ENCODE data around the gene BTD. TPM values are rescaled to one million over a fixed set of nuclear protein-coding genes. Genes with fewer than 3 reads are reported as not detected.

The BTD gene, protein sequence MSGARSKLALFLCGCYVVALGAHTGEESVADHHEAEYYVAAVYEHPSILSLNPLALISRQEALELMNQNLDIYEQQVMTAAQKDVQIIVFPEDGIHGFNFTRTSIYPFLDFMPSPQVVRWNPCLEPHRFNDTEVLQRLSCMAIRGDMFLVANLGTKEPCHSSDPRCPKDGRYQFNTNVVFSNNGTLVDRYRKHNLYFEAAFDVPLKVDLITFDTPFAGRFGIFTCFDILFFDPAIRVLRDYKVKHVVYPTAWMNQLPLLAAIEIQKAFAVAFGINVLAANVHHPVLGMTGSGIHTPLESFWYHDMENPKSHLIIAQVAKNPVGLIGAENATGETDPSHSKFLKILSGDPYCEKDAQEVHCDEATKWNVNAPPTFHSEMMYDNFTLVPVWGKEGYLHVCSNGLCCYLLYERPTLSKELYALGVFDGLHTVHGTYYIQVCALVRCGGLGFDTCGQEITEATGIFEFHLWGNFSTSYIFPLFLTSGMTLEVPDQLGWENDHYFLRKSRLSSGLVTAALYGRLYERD
- 10 to 100 TPM; 19.8 to 40.3 (median 30.2) TPM for total RNA-seq
- polyA plus RNA-seq = 10 to 100 TPM; 24.5 to 44.1 TPM
- long read RNA-seq, donor 1, full-length matches to known transcripts = 106 of 116 reads
- long read RNA-seq, donor 1, partial matches to known transcripts = 4 of 116 reads
- long read RNA-seq, donor 1, other reads (novel, unspliced or antisense) = 6 of 116 reads
- long read RNA-seq, donor 2, full-length matches to known transcripts = 3 of 54 reads
- long read RNA-seq, donor 2, partial matches to known transcripts = 7 of 54 reads
- long read RNA-seq, donor 2, other reads (novel, unspliced or antisense) = 44 of 54 reads
- long read RNA-seq, donor 3, full-length matches to known transcripts = 20 of 25 reads
- long read RNA-seq, donor 3, partial matches to known transcripts = 2 of 25 reads
- long read RNA-seq, donor 3, other reads (novel, unspliced or antisense) = 3 of 25 reads

DNA sequence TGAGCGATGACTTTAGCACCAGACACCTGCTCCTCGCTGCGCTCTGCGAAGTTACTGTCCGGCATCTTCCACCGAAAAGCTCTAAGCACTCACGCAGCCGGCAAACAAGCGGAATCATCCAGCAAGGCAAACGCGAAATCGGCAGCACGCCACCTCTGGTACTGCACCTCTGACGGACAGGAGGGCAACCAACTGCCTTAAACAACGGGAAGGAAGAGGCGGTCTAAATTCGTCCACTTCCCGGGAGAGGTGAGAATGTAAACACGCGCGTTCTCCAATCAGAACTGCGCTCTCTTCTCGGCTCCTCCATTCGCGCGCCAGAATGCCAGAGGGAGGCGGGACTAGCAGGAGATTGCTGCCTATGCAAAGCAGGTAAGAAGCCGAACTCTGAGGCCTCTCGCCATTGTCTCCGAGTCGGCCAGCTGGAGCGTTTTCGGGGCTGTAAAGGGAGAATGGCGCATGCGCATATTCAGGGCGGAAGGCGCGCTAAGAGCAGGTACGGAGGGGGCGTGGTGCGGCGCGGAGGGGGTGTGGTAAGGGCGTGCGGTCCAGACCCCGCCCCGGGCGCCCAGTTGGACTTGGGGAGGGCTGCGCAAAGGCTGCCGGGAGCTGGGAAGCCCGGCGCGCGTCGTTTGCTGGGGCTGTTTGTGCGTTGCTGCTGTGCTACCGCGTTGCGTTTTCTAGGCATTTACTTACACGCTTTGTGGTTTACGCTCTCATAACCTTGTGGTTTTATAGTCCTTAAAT, at the start of gene BTD, which contains the start of gene HACL1:
TSS of gene BTD (plus strand) at position 347 of the 747 bp plus-strand sequence. CDS start 33,695 bp downstream, outside the sequence.
TSS of gene HACL1 (minus strand) at position 171 of the 747 bp plus-strand sequence. CDS start at position 65, 106 bp downstream.
- no peaks in the 10 kb centered on the region for H3K27me3 ChIP-seq
- 0 to 1% (median 0%) methylated on average over 58 to 61 of the region's 61 CpGs for WGBS, 3 donors

DNA sequence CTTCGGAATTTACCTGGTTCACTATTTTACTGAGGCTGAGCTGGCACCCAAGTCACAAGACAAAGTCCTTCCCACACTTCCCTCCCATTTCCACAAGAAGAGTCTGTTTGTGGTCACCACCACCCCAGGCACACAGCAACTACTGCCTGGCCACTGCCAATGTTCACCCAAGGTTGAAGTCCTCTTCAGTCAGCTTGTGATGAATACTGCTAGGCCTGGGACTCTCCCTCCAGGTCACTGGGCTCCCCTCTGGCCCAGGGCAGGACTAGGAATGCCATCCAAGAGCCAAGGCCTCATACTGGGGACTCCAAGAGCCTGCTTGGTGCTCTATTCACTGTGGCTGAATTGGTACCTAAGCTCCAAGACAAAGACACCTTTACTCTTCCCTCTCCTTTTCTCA, 49.6 kb upstream of the BTD start:
- WGBS, 3 donors = 86 to 100% (median 95%) methylated on average over 1 of the region's 1 CpG
- no peak overlapping the region for H3K27ac ChIP-seq
- H3K27me3 ChIP-seq = no peaks in the 10 kb centered on the region
- H3K4me3 ChIP-seq = no peak overlapping the region
- no peak for DNase-seq
- intact Hi-C loops (cut with DNase I) = loop anchor here in 1 of 4 donors (10.0 kb wide), 1 partner anchor 127 kb away; the partner anchor contains the start of genes EAF1 and METTL6
- no peaks in the 10 kb centered on the region for H3K36me3 ChIP-seq
- no peaks in the 10 kb centered on the region for H3K4me1 ChIP-seq (ENCODE audit: insufficient read depth)
- no peaks in the 10 kb centered on the region for H3K9me3 ChIP-seq
- no peak for TF ChIP-seq EP300 (IDR thresholded peaks at IDR 0.05)
- TF ChIP-seq, protein P1, sequence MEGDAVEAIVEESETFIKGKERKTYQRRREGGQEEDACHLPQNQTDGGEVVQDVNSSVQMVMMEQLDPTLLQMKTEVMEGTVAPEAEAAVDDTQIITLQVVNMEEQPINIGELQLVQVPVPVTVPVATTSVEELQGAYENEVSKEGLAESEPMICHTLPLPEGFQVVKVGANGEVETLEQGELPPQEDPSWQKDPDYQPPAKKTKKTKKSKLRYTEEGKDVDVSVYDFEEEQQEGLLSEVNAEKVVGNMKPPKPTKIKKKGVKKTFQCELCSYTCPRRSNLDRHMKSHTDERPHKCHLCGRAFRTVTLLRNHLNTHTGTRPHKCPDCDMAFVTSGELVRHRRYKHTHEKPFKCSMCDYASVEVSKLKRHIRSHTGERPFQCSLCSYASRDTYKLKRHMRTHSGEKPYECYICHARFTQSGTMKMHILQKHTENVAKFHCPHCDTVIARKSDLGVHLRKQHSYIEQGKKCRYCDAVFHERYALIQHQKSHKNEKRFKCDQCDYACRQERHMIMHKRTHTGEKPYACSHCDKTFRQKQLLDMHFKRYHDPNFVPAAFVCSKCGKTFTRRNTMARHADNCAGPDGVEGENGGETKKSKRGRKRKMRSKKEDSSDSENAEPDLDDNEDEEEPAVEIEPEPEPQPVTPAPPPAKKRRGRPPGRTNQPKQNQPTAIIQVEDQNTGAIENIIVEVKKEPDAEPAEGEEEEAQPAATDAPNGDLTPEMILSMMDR (IDR thresholded peaks at IDR 0.05) = no peak
- TF ChIP-seq POLR2A (IDR thresholded peaks at IDR 0.05) = no peak

More for the DNA sequence above, at the start of gene BTD, which contains the start of gene HACL1:
- Histone ChIP-seq H3K4me3 (peak within 1 kb of the TSS; percentile 92), H3K27ac (peak within 1 kb of the TSS; percentile 13 to 79), H3K36me3 (no peaks in the 10 kb centered on the region), H3K4me1 (ENCODE audit: insufficient read depth) (peaks cover 13% of the 10 kb centered on the region), H3K9me3 (no peaks in the 10 kb centered on the region)
- TF ChIP-seq, protein P1 (IDR thresholded peaks at IDR 0.05) = peak in 1 of 3 donors; percentile 31
- TF ChIP-seq EP300 (IDR thresholded peaks at IDR 0.05) (no peak), POLR2A (IDR thresholded peaks at IDR 0.05) (peak; percentile 83)
- intact Hi-C loops (cut with DNase I) = no loop called here
- DNase-seq = peak; percentile 97 to 98 (median 98)

DNA sequence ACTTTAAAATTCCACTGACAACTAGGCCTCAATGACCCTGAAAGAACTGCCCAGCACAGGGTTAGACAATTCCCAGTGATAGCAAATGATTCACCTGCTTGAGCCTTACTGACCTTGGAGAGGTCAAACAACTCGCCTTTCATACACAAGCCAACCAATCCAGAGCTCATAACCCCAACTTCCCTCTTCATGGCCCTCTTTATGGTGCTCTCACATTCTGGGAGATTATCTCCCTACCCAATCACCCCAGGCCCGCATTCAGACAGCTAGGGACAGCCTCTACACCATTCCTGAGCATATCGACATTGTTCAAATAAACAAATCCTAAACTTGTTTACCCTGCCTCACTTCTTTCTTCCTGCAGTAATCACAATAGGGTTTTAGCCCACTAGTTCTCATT, 47.8 kb upstream of the BTD start:
- no peaks in the 10 kb centered on the region for H3K4me1 ChIP-seq (ENCODE audit: insufficient read depth)
- H3K27me3 ChIP-seq = no peaks in the 10 kb centered on the region
- WGBS, 3 donors = 81 to 85% (median 84%) methylated on average over 3 of the region's 3 CpGs
- TF ChIP-seq EP300 (IDR thresholded peaks at IDR 0.05) = no peak
- TF ChIP-seq POLR2A (IDR thresholded peaks at IDR 0.05) = no peak
- TF ChIP-seq, protein P1 (IDR thresholded peaks at IDR 0.05) = no peak
- H3K36me3 ChIP-seq = no peaks in the 10 kb centered on the region
- no peak overlapping the region for H3K27ac ChIP-seq
- DNase-seq = no peak
- no peaks in the 10 kb centered on the region for H3K9me3 ChIP-seq
- H3K4me3 ChIP-seq = no peak overlapping the region
- intact Hi-C loops (cut with DNase I) = loop anchor here in 1 of 4 donors (10.0 kb wide), 1 partner anchor 129 kb away; the partner anchor contains the start of genes EAF1 and METTL6

Data from ovary (tissue), 10 donors.